Muscle layer of colon (tissue), 2 donors: ENCODE data around the gene TAB2.
"Not testable (repeated sequence)": the region's sequence is repeated elsewhere in the genome, so short reads cannot be mapped to it uniquely, and the experiment has no call there.

Experiments
- H3K27ac ChIP-seq: one replicate; pipeline ENCODE4 v1.7.0; 2013; ENCODE audit warnings: low read depth, mild to moderate bottlenecking, low read length, moderate library complexity
- H3K27me3 ChIP-seq, 2 donors: one replicate each; pipeline ENCODE4 v1.7.0; 2013; ENCODE audit warnings: low read length in 2 of 2, mild to moderate bottlenecking in 2 of 2; ENCODE audit not compliant: insufficient read depth in 2 of 2, control insufficient read depth in 1 of 2
- H3K36me3 ChIP-seq: one replicate; pipeline ENCODE4 v1.7.0; 2013; ENCODE audit warnings: mild to moderate bottlenecking, low read length; ENCODE audit not compliant: insufficient read depth
- H3K4me1 ChIP-seq: one replicate; pipeline ENCODE4 v1.7.0; 2013; ENCODE audit warnings: mild to moderate bottlenecking, low read length; ENCODE audit not compliant: insufficient read depth
- H3K4me3 ChIP-seq, 2 donors: one replicate each; pipeline ENCODE4 v1.7.0; 2013; ENCODE audit warnings: low read length in 2 of 2, low read depth in 1 of 2, mild to moderate bottlenecking in 1 of 2, moderate library complexity in 1 of 2
- H3K9ac ChIP-seq: one replicate; pipeline ENCODE4 v1.7.0; 2013; ENCODE audit warnings: low read length
- H3K9me3 ChIP-seq: one replicate; pipeline ENCODE4 v1.7.0; 2013; ENCODE audit warnings: mild to moderate bottlenecking, low read length
- donor health status: abdominal sarcoma.
- donor health status: Adenocarcinoma of cecum.

Gene TAB2

GRCh38 chr6:149437212-149437611 lies 119.7 kb downstream of the TAB2 start:
- H3K4me1 ChIP-seq, result peaks cover 17% of the 10 kb centered on the region
- no peak overlapping the region for H3K27ac ChIP-seq
- no peaks in the 10 kb centered on the region for H3K9me3 ChIP-seq
- H3K9ac ChIP-seq, result no peak overlapping the region
- H3K36me3 ChIP-seq, result no peaks in the 10 kb centered on the region
- no peak overlapping the region for H3K4me3 ChIP-seq
- no peaks in the 10 kb centered on the region for H3K27me3 ChIP-seq

GRCh38 chr6:149438855-149439254 lies 121.3 kb downstream of the TAB2 start:
- Histone ChIP-seq H3K4me1 (peaks cover 10% of the 10 kb centered on the region), H3K27ac (no peak overlapping the region), H3K9ac (no peak overlapping the region), H3K4me3 (no peak overlapping the region), H3K27me3 (no peaks in the 10 kb centered on the region), H3K36me3 (no peaks in the 10 kb centered on the region), H3K9me3 (no peaks in the 10 kb centered on the region)

- H3K9ac ChIP-seq, result no peak overlapping the region
- no peak overlapping the region for H3K27ac ChIP-seq
- no peaks in the 10 kb centered on the region for H3K36me3 ChIP-seq
- H3K4me1 ChIP-seq, result peaks cover 6% of the 10 kb centered on the region
- H3K4me3 ChIP-seq, result no peak overlapping the region
- H3K27me3 ChIP-seq, result no peaks in the 10 kb centered on the region
- no peaks in the 10 kb centered on the region for H3K9me3 ChIP-seq
Observed at GRCh38 chr6:149439626-149440025, 122.1 kb downstream of the TAB2 start.

- Histone ChIP-seq H3K4me3 (no peak overlapping the region), H3K27me3 (no peaks in the 10 kb centered on the region), H3K36me3 (no peaks in the 10 kb centered on the region), H3K4me1 (peaks cover 6% of the 10 kb centered on the region), H3K27ac (no peak overlapping the region), H3K9me3 (no peaks in the 10 kb centered on the region), H3K9ac (no peak overlapping the region)
Observed at GRCh38 chr6:149440735-149441671, 123.5 kb downstream of the TAB2 start.

- Histone ChIP-seq H3K27ac (no peak overlapping the region), H3K4me1 (peaks cover 6% of the 10 kb centered on the region), H3K4me3 (no peak overlapping the region), H3K36me3 (no peaks in the 10 kb centered on the region), H3K27me3 (no peaks in the 10 kb centered on the region), H3K9ac (no peak overlapping the region), H3K9me3 (no peaks in the 10 kb centered on the region)
Observed at GRCh38 chr6:149441740-149442139, 124.2 kb downstream of the TAB2 start.

- H3K9me3 ChIP-seq, result no peaks in the 10 kb centered on the region
- no peak overlapping the region for H3K4me3 ChIP-seq
- H3K36me3 ChIP-seq, result no peaks in the 10 kb centered on the region
- H3K27me3 ChIP-seq, result no peaks in the 10 kb centered on the region
- H3K4me1 ChIP-seq, result peaks cover 6% of the 10 kb centered on the region
- no peak overlapping the region for H3K27ac ChIP-seq
- H3K9ac ChIP-seq, result no peak overlapping the region
Observed at GRCh38 chr6:149443411-149444181, 126.1 kb downstream of the TAB2 start.

- H3K27ac ChIP-seq, H3K9ac ChIP-seq, H3K4me1 ChIP-seq: not testable (repeated sequence)
Observed at GRCh38 chr6:149444360-149445094, 127.0 kb downstream of the TAB2 start.

GRCh38 chr6:149445095-149445466 lies 127.6 kb downstream of the TAB2 start:
- H3K27ac ChIP-seq, result no peak overlapping the region
- no peaks in the 10 kb centered on the region for H3K27me3 ChIP-seq
- H3K4me1 ChIP-seq, result peaks cover 11% of the 10 kb centered on the region
- H3K9ac ChIP-seq, result no peak overlapping the region
- no peak overlapping the region for H3K4me3 ChIP-seq
- H3K9me3 ChIP-seq, result no peaks in the 10 kb centered on the region
- no peaks in the 10 kb centered on the region for H3K36me3 ChIP-seq

More at GRCh38 chr6:149444360-149445094, 127.0 kb downstream of the TAB2 start:
- H3K27me3 ChIP-seq, H3K4me3 ChIP-seq, H3K9me3 ChIP-seq, H3K36me3 ChIP-seq: not testable (repeated sequence)

GRCh38 chr6:149445573-149445972 lies 128.1 kb downstream of the TAB2 start:
- peaks cover 16% of the 10 kb centered on the region for H3K4me1 ChIP-seq
- no peak overlapping the region for H3K9ac ChIP-seq
- H3K36me3 ChIP-seq, result no peaks in the 10 kb centered on the region
- H3K9me3 ChIP-seq, result no peaks in the 10 kb centered on the region
- no peak overlapping the region for H3K4me3 ChIP-seq
- no peaks in the 10 kb centered on the region for H3K27me3 ChIP-seq
- H3K27ac ChIP-seq, result no peak overlapping the region

- no peak overlapping the region for H3K4me3 ChIP-seq
- H3K9me3 ChIP-seq, result no peaks in the 10 kb centered on the region
- H3K4me1 ChIP-seq, result peaks cover 9% of the 10 kb centered on the region
- no peaks in the 10 kb centered on the region for H3K36me3 ChIP-seq
- H3K27me3 ChIP-seq, result no peaks in the 10 kb centered on the region
- no peak overlapping the region for H3K27ac ChIP-seq
- no peak overlapping the region for H3K9ac ChIP-seq
Observed at GRCh38 chr6:149446791-149447376, 129.4 kb downstream of the TAB2 start.
